H9 (cell line): ENCODE results near the gene ABCA7. TPM values are rescaled to one million over a fixed set of nuclear protein-coding genes. Genes with fewer than 3 reads are reported as not detected.

Experiments used
- DNase-seq: peaks from one replicate; pipeline ENCODE4 v3.0.0-alpha.2; 2017
- H2AFZ ChIP-seq: one replicate; pipeline ENCODE4 v1.6.1; 2013; ENCODE audit warnings: mild to moderate bottlenecking, low read length, control low read depth, moderate library complexity
- H2AK5ac ChIP-seq: 2 replicates; pipeline ENCODE4 v1.6.1; 2013; ENCODE audit warnings: low read length, control low read depth, mixed read lengths; ENCODE audit not compliant: insufficient read length
- H2BK120ac ChIP-seq: one replicate; pipeline ENCODE4 v1.6.1; 2013; ENCODE audit warnings: low read depth, mild to moderate bottlenecking, low read length, control low read depth, inconsistent platforms; ENCODE audit not compliant: poor library complexity, severe bottlenecking
- H2BK12ac ChIP-seq: 2 replicates; pipeline ENCODE4 v1.6.1; 2013; ENCODE audit warnings: low read length, control low read depth, mixed read lengths, low read depth; ENCODE audit not compliant: insufficient read length
- H2BK15ac ChIP-seq: 2 replicates; pipeline ENCODE4 v1.6.1; 2013; ENCODE audit warnings: low read depth, low read length, control low read depth
- H2BK20ac ChIP-seq: one replicate; pipeline ENCODE4 v1.6.1; 2013; ENCODE audit warnings: low read depth, mild to moderate bottlenecking, low read length, control low read depth, inconsistent platforms; ENCODE audit not compliant: poor library complexity, severe bottlenecking
- H2BK5ac ChIP-seq: 2 replicates; pipeline ENCODE4 v1.6.1; 2013; ENCODE audit warnings: low read length, control low read depth, mixed read lengths; ENCODE audit not compliant: insufficient read length
- H3K14ac ChIP-seq: 2 replicates; pipeline ENCODE4 v1.6.1; 2013; ENCODE audit warnings: low read length, control low read depth; ENCODE audit not compliant: insufficient read depth
- H3K18ac ChIP-seq: 2 replicates; pipeline ENCODE4 v1.6.1; 2013; ENCODE audit warnings: low read depth, mild to moderate bottlenecking, mixed read lengths, low read length, control low read depth; ENCODE audit not compliant: insufficient read length
- H3K23ac ChIP-seq: 2 replicates; pipeline ENCODE4 v1.6.1; 2013; ENCODE audit warnings: low read length, control low read depth, mixed read lengths, low read depth; ENCODE audit not compliant: insufficient read length
- H3K23me2 ChIP-seq: 2 replicates; pipeline ENCODE4 v1.6.1; 2013; ENCODE audit warnings: low read depth, mild to moderate bottlenecking, mixed read lengths, low read length, control low read depth; ENCODE audit not compliant: insufficient read length, poor library complexity, severe bottlenecking
- H3K27ac ChIP-seq: 2 replicates; pipeline ENCODE4 v1.5.1; 2013; ENCODE audit warnings: low read length, control low read depth, mixed read lengths, low read depth; ENCODE audit not compliant: insufficient read length
- H3K27me3 ChIP-seq: 2 replicates; pipeline ENCODE4 v1.6.1; 2013; ENCODE audit warnings: low read length, control low read depth, inconsistent platforms; ENCODE audit not compliant: insufficient read depth
- H3K4ac ChIP-seq: 2 replicates; pipeline ENCODE4 v1.6.1; 2013; ENCODE audit warnings: low read depth, mild to moderate bottlenecking, control low read depth, inconsistent platforms, low read length, moderate library complexity
- H3K4me1 ChIP-seq: 2 replicates; pipeline ENCODE4 v1.6.1; 2013; ENCODE audit warnings: low read length, control low read depth, inconsistent platforms; ENCODE audit not compliant: insufficient read depth
- H3K4me2 ChIP-seq: 2 replicates; pipeline ENCODE4 v1.6.1; 2013; ENCODE audit warnings: low read length, control low read depth, mixed read lengths; ENCODE audit not compliant: insufficient read length, insufficient read depth
- H3K56ac ChIP-seq: 2 replicates; pipeline ENCODE4 v1.6.1; 2013; ENCODE audit warnings: low read depth, mild to moderate bottlenecking, mixed read lengths, low read length, control low read depth; ENCODE audit not compliant: insufficient read length
- H3K79me1 ChIP-seq: 2 replicates; pipeline ENCODE4 v1.6.1; 2013; ENCODE audit warnings: low read depth, mild to moderate bottlenecking, moderate library complexity, low read length, control low read depth, inconsistent platforms; ENCODE audit not compliant: insufficient read depth, poor library complexity, severe bottlenecking
- H3K79me2 ChIP-seq: 2 replicates; pipeline ENCODE4 v1.6.1; 2013; ENCODE audit warnings: low read length, control low read depth, inconsistent platforms; ENCODE audit not compliant: insufficient read depth
- H3K9ac ChIP-seq: 2 replicates; pipeline ENCODE4 v1.6.1; 2013; ENCODE audit warnings: low read length, control low read depth, mixed read lengths; ENCODE audit not compliant: insufficient read length; ENCODE audit errors: extremely low read depth
- H3K9me3 ChIP-seq: one replicate; pipeline ENCODE4 v1.6.1; 2013; ENCODE audit warnings: low read depth, low read length, inconsistent platforms; ENCODE audit not compliant: control insufficient read depth
- H3T11ph ChIP-seq: one replicate; pipeline ENCODE4 v1.6.1; 2013; ENCODE audit warnings: mild to moderate bottlenecking, low read length, control low read depth, inconsistent platforms
- H4K20me1 ChIP-seq: one replicate; pipeline ENCODE4 v1.6.1; 2013; ENCODE audit not compliant: control insufficient read depth, insufficient read length, insufficient read depth
- H4K5ac ChIP-seq: 2 replicates; pipeline ENCODE4 v1.6.1; 2013; ENCODE audit warnings: low read depth, mild to moderate bottlenecking, mixed read lengths, low read length, control low read depth; ENCODE audit not compliant: insufficient read length
- H4K8ac ChIP-seq: replicated peaks from 2 replicates; pipeline ENCODE4 v1.6.1; 2013; ENCODE audit warnings: low read length, control low read depth, mixed read lengths, low read depth; ENCODE audit not compliant: insufficient read length
- H4K91ac ChIP-seq: 2 replicates; pipeline ENCODE4 v1.6.1; 2013; ENCODE audit warnings: low read depth, mild to moderate bottlenecking, moderate library complexity, mixed read lengths, low read length, control low read depth; ENCODE audit not compliant: insufficient read length
- H3K27ac Mint-ChIP-seq, 3 experiments: 2 replicates in 2 of 3; 3 replicates in 1 of 3; pipeline ENCODE4 v1.8.0; 2020 to 2021; ENCODE audit warnings: mixed read lengths in 3 of 3, mild to moderate bottlenecking in 1 of 3, moderate library complexity in 1 of 3
- H3K27me3 Mint-ChIP-seq: 2 replicates; pipeline ENCODE4 v1.8.0; 2021; ENCODE audit warnings: low read depth, mild to moderate bottlenecking, moderate library complexity, mixed read lengths
- H3K36me3 Mint-ChIP-seq, 3 experiments: 2 replicates in 2 of 3; 3 replicates in 1 of 3; pipeline ENCODE4 v1.8.0; 2020 to 2021; ENCODE audit warnings: low read depth in 3 of 3, mixed read lengths in 3 of 3; ENCODE audit not compliant: insufficient read depth in 1 of 3
- H3K4me1 Mint-ChIP-seq, 2 experiments: 2 replicates each; pipeline ENCODE4 v1.8.0; 2020; ENCODE audit warnings: mixed read lengths in 2 of 2
- H3K4me3 Mint-ChIP-seq, 2 experiments: 2 replicates in 1 of 2; 3 replicates in 1 of 2; pipeline ENCODE4 v1.8.0; 2020 to 2021; ENCODE audit warnings: mild to moderate bottlenecking in 2 of 2, mixed read lengths in 2 of 2, moderate library complexity in 1 of 2
- H3K9me3 Mint-ChIP-seq, 2 experiments: 2 replicates in 1 of 2; 3 replicates in 1 of 2; pipeline ENCODE4 v1.8.0; 2020; ENCODE audit warnings: mild to moderate bottlenecking in 2 of 2, mixed read lengths in 2 of 2, moderate library complexity in 1 of 2
- WGBS: extraction: QIAGEN DNeasy Blood & Tissue Kit; methylation state at CpG from one replicate; pipeline ENCODE4 v1.1.7; 2013; ENCODE audit warnings: missing lambda C conversion rate, low lambda C conversion rate, mixed read lengths; ENCODE audit not compliant: insufficient read length; ENCODE audit errors: extremely low coverage; 5-methylcytosine and 5-hydroxymethylcytosine counted together
- total RNA-seq: library from RNA; stranded (reverse); gene quantifications from 2 replicates; pipeline ENCODE4 v1.2.1, GENCODE V29; 2021
- TF ChIP-seq, protein P1 (sequence below): fragments of 200-600 bp; sonication (generic); conservative IDR thresholded peaks from 3 replicates; pipeline ENCODE4 v1.8.0; 2021; ENCODE audit warnings: antibody characterized with exemption, mild to moderate bottlenecking

ABCA7 gene
- total RNA-seq, 1 experiment from 2014 or later, result 34.6 TPM

DNA sequence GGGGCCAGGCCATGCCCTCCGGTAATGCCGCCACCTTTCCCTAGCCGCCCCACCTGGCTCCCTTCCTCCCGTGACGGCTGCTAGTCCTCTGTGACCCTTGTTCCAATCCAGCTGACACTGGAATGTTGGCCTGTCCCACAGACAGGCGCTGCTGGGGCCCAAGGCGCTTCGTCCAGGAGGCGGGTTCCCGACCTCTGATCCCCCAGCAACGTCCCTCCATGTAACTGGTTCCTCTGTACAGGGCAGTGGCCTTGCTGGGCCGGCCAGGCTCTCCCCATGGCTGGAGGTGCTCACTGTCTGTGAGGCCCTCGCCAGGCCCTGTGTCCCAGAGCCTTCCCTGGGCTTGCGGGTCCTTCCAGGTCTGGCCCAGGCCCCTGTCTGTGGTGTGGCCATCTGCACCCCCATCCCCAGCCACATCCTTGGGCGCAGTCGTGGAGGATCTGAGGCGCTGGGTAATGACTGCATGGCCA, 46.5 kb upstream of the ABCA7 start:
- H3K27me3 ChIP-seq, result no peaks in the 10 kb centered on the region; the same call in 1 of the 2 replicates
- H3K18ac ChIP-seq, result no peak overlapping the region
- no peak overlapping the region for H3K14ac ChIP-seq
- H2BK120ac ChIP-seq, result no peak overlapping the region
- H4K8ac ChIP-seq, result no peak overlapping the region
- Mint-ChIP-seq H3K27me3 (peaks cover 22% of the 10 kb centered on the region), H3K4me3 (no peak overlapping the region), H3K9me3 (no peaks in the 10 kb centered on the region; a peak in 1 of 5 replicates), H3K4me1 (peaks cover 5 to 16% of the 10 kb centered on the region in 2 experiments), H3K36me3 (peaks cover 5 to 21% (median 16%) of the 10 kb centered on the region in 3 experiments; a peak in 6 of 7 replicates), H3K27ac (peak overlapping the region in 1 of 3 experiments; percentile 76; a peak in 1 of 7 replicates)
- no peaks in the 10 kb centered on the region for H3K23me2 ChIP-seq
- no peak overlapping the region for H2BK20ac ChIP-seq
- no peak overlapping the region for H3K56ac ChIP-seq
- no peak overlapping the region for H3K27ac ChIP-seq
- H3K79me1 ChIP-seq, result no peaks in the 10 kb centered on the region
- TF ChIP-seq, protein P1, sequence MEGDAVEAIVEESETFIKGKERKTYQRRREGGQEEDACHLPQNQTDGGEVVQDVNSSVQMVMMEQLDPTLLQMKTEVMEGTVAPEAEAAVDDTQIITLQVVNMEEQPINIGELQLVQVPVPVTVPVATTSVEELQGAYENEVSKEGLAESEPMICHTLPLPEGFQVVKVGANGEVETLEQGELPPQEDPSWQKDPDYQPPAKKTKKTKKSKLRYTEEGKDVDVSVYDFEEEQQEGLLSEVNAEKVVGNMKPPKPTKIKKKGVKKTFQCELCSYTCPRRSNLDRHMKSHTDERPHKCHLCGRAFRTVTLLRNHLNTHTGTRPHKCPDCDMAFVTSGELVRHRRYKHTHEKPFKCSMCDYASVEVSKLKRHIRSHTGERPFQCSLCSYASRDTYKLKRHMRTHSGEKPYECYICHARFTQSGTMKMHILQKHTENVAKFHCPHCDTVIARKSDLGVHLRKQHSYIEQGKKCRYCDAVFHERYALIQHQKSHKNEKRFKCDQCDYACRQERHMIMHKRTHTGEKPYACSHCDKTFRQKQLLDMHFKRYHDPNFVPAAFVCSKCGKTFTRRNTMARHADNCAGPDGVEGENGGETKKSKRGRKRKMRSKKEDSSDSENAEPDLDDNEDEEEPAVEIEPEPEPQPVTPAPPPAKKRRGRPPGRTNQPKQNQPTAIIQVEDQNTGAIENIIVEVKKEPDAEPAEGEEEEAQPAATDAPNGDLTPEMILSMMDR, result no peak
- H2BK12ac ChIP-seq, result no peak overlapping the region
- no peak overlapping the region for H2BK15ac ChIP-seq
- no peak overlapping the region for H3K9ac ChIP-seq
- H3K79me2 ChIP-seq, result no peaks in the 10 kb centered on the region
- H2BK5ac ChIP-seq, result no peak overlapping the region
- no peaks in the 10 kb centered on the region for H3K9me3 ChIP-seq
- WGBS, result no CpG with 5 or more reads among the region's 17 CpGs
- no peak overlapping the region for H4K5ac ChIP-seq
- no peaks in the 10 kb centered on the region for H3K4me1 ChIP-seq
- H2AK5ac ChIP-seq, result no peak overlapping the region
- no peak overlapping the region for H3K4me2 ChIP-seq
- no peak for DNase-seq
- H3K23ac ChIP-seq, result no peak overlapping the region
- peaks cover 7% of the 10 kb centered on the region for H4K20me1 ChIP-seq
- no peak overlapping the region for H3K4ac ChIP-seq
- no peak overlapping the region for H3T11ph ChIP-seq
- H2AFZ ChIP-seq, result no peak overlapping the region
- H4K91ac ChIP-seq, result no peak overlapping the region
